ENCODE results near the gene VSNL1.

DNA sequence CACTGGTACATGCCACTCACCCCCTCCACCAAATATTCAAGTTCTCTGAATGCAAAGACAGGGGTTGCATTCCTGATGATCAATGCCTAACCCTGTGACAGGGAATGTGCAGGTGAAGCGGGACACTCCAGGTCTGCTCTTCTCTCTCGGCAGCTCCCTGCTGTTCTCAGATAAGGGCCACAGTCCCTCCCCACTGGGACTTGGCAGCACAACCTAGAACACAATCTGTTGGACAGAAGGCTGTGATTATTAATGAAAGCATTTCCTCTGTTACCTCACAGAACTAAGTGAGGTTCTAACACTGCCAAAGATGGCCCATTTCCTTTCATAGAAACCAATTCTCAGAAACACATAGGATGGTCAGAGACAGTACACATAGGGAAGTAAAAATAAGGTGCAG lies 42.7 kb downstream of the VSNL1 start:
- TF ChIP-seq EZH2 (IDR thresholded peaks at IDR 0.05; ENCODE audit: low read depth, unreplicated experiment) (no peak), POLR2AphosphoS5 (IDR thresholded peaks at IDR 0.05; ENCODE audit: low read depth) (no peak), EZH2phosphoT487 (IDR thresholded peaks at IDR 0.05; ENCODE audit: unreplicated experiment) (no peak)
- TF ChIP-seq, protein P1, sequence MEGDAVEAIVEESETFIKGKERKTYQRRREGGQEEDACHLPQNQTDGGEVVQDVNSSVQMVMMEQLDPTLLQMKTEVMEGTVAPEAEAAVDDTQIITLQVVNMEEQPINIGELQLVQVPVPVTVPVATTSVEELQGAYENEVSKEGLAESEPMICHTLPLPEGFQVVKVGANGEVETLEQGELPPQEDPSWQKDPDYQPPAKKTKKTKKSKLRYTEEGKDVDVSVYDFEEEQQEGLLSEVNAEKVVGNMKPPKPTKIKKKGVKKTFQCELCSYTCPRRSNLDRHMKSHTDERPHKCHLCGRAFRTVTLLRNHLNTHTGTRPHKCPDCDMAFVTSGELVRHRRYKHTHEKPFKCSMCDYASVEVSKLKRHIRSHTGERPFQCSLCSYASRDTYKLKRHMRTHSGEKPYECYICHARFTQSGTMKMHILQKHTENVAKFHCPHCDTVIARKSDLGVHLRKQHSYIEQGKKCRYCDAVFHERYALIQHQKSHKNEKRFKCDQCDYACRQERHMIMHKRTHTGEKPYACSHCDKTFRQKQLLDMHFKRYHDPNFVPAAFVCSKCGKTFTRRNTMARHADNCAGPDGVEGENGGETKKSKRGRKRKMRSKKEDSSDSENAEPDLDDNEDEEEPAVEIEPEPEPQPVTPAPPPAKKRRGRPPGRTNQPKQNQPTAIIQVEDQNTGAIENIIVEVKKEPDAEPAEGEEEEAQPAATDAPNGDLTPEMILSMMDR (conservative IDR thresholded peaks at IDR 0.05; ENCODE audit: low read depth in 2 of 2), result no peak

All from GM23338 (cell line).